GM11168 (cell line): Measurements from ENCODE around the gene TCERG1L.
"Not testable (repeated sequence)": the region's sequence is repeated elsewhere in the genome, so short reads cannot be mapped to it uniquely, and the experiment has no call there.

Experiments
- in situ Hi-C: fragments of 300-500 bp; cut with MboI; formaldehyde crosslinking; loops from one replicate; pipeline ENCODE4 v1.12.0; 2022; ENCODE audit warnings: low sequenced_read_pairs; ENCODE audit not compliant: unreplicated experiment

The TCERG1L gene

DNA sequence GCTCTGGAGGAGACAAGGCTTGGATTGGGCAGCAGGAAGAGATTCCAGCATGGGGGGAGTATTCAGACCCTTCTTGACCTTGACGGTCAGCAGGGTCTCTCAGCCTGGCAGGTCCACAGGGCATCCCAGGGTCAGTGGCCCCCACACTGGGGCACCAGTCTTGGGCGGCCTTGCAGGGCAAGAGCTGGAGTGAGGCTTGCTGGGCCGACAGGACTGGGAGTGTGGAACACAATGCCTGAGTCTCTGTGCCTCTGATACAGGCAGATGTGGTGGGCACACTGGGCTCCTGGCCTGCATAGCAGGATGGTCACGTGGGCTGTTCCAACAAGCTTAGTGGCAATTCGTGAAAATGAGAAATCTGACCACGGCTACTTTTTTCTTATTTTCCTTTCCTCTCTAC is 229.7 kb downstream of the TCERG1L start:
- in situ Hi-C loops, result no loop called here

DNA sequence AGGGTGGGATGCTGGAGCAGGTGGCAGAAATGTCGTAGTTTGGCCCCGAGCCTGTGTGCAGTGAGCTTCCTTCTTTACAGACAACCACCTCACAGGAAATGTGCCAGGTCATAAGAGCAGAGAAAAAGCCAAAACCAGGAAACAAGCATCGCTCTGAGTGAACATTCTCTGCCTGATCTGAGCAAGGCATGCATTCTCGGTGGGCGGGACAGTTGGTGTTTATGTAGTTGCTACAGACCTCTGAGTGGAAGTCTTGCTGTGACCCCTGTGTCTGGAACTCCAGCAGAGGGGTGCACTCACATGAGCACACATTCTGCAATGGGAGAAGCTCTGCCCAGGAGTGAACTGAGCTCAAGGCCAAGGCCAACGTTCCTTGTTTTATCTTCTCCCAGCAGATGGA is 230.1 kb downstream of the TCERG1L start:
- in situ Hi-C loops, result no loop called here

DNA sequence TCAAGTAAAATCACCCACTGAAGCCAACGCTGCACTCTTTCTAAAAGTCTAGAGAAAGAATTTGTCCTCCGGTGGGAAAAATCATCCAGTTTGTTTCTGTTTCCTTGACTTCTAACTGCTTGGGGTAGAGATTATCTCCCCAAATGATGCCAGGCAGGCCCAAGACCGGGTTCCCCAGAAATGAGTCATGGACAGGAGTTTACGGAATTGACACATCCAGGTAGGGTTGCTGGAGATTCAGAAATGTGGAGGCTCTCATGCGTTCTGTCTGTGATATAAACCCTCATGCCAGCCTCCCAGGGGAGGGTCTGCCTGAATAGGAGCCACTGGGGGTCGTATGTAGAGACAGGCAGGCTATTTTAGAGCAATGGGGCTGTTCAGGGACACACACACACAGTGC is 230.9 kb downstream of the TCERG1L start:
- in situ Hi-C loops, result no loop called here

DNA sequence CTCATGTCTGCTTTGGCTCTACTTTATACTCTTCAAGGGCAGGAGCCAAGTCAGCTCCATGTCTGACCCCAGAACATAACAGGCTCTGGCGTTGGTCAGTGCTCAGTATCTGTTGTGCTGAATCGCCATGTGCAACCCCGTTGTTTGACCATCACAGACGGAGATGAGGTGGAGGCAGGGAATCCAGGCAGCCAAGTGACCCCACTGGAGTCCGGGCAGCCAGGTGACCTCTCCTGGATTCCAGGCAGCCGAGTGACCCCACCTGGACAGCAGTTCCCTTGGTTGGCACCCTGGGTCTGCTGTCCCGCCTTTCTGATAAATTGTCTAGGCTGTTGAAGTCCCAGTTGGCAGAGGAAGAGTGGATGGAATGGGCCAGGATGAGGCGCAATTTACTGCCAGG is 232.2 kb downstream of the TCERG1L start:
- in situ Hi-C loops, result no loop called here

DNA sequence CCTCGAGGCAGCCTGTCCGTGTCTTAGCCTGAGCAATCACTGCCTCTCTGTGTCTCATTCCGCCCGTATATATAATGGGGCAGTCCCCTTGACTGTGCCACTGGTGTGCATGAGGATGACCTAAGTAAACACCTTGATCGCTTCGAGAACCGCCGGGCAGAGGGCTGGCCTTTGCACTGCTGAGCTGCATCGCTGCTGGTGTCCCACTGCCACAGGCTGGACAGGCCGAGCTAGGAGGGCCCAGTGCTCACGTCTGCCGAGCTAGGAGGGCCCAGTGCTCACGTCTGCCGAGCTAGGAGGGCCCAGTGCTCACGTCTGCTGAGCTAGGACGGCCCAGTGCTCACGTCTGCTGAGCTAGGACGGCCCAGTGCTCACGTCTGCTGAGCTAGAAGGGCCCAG is 232.6 kb downstream of the TCERG1L start:
- in situ Hi-C loops, result not testable (repeated sequence)

DNA sequence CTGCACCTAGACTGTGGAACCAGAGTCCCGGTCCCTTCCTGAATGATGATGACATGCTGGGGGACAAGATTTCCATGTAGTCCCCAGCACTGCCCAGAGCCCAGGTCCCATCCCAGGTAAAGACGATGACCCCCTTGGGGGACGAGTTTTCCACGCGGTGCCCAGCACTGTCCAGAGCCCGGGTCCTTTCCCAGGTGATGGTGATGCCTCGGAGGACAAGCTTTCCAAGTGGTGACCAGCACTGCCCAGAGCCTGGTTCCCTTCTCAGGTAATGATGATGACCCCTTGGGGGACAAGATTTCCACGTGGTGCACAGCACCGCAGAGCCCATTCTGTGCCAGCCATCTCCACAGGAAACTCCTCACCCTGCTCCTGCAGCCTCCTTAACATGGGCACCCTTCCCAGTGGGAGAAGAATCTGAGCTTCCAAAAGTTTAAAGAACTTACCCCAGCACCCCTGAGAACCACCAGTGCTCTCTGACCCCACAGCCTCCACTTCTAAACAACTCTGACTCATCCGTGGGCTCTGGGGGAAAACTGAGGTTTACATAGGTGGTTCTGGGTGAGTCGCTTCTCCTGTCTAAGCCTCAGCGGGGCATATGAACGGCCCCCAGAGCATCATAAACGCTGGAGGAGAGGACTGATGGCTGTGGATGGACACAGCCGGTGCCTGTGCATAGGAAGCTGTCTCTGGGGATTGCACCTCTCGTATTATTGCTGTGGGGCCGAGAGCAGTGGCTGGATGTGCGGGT is 233.2 kb downstream of the TCERG1L start:
- in situ Hi-C loops, result no loop called here

DNA sequence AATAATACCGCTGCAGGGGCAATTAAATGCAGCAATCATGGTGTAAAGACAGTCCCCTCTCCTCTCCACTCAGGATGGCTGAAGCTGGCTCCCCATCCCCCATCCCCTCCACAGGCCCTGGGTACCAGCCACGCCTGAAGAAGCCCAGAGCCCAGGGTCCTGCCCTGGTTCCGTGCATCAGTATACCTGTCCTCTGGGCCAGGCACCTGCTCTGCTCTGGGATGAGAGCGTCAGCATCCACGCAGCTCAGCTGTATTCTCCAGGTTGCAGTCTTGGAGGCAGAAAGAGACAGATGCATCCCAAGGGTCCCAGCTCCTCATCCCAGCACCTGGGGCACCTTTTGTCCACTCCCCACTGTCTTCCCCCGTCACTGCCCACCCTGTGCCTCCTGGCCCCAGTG is 233.8 kb downstream of the TCERG1L start:
- in situ Hi-C loops, result no loop called here

DNA sequence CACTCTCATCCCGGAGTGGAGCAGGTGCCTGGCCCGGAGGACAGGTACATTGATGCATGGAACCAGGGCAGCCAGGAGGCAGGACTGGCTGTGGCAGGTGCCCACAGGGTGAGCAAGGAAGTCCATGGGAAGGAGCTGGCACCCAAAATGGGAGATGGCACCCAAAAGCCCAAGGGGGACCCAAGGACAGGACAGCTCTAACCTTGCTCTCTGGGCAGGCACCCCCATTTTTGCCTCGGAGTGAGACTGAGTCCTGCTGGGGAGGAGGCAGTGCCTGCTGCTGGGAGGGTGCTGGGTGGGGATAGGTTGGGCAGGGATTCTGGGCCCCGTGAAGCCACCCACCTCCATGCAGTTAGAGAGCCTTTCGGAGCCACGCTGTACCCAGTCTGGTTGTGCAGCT is 234.5 kb downstream of the TCERG1L start:
- in situ Hi-C loops, result no loop called here

DNA sequence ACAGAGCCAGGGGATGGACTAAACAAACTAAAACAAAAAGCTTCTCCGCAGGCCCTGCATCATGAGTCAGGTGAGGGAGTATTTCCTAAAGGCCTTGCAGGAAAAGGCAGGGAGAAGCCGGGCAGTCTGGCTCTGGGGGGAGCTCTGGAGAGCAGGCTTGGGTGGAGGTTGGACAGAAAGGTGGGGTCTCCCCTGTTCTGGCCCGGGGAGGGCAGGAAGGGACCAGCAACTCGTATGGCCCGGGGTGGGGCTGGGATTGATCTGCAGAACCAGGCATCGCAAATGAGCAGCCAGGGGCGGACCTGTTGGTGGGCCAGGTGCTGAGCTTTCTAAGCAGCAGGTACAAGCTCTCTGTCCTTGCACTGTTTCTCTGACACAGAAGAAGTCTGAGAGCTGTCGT is 235.2 kb downstream of the TCERG1L start:
- in situ Hi-C loops, result no loop called here

DNA sequence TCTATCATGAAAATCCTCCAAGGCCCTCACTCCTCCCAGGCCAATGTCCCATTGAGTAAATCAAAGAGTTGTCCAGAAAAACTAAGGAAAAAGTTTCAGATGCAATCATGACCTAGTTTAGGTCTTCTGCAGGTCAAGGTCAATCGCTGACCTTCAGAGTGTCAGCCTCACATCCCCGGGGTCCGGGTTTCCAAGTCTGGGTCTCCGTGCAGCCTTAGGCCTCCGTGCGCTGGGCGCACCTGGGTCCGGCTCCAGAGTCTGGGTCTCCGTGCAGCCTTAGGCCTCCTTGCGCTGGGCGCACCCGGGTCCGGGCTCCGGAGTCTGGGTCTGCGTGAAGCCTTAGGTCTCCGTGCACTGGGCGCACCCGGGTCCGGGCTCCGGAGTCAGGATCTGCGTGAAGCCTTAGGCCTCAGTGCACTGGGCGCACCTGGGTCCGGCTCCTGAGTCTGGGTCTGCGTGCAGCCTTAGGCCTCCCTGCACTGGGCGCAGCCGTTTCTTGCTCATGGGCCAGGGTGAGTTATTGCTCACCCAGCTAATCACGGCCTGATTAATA is 236.2 kb downstream of the TCERG1L start:
- in situ Hi-C loops, result no loop called here

DNA sequence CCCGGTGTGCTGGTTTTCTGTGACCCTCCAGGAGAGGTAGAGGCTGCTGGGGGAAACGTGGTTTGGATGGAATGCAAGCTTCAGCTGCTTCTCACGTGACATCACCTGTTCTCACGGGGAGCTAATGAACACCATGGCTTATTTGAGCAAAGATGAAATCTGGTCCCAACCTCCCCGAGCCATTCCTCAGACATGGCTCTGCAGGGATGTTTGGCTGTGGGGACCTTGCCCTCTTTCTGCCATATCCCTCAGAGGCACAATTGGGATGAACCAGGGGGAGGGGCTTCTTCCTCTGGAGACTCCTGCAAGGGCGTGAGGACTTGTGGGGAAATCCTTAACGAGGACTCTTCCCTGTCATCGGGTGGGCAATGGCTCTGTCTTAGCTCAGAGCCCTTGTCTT is 236.8 kb downstream of the TCERG1L start:
- in situ Hi-C loops, result no loop called here

DNA sequence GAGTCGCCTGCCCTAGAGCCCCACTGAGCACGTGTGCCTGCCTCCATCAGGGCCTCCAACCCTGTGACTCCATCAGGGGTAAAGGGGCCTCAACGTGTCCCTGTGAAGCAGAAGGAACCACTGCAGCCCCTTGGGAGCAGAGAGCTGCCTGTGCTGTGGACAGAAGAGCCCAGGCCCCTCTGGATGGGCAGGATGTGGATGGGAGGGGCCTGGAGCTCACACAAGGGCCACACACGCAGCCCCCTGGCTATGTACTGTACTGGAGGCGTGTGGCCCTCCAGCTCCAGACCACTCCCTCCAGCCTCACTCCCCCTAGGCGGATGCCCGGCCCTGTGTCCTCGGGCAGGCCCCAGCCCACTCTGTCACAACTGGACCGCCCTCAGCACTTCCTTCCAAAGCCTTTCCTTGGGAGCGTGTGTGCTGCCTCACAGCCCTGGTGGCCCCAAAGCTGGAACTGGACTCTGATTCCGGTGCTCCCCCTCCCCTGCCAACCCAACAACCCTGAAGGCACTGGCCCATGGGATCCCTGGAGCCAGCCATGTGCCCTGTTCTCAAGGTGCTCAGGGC is 238.0 kb downstream of the TCERG1L start:
- in situ Hi-C loops, result no loop called here

DNA sequence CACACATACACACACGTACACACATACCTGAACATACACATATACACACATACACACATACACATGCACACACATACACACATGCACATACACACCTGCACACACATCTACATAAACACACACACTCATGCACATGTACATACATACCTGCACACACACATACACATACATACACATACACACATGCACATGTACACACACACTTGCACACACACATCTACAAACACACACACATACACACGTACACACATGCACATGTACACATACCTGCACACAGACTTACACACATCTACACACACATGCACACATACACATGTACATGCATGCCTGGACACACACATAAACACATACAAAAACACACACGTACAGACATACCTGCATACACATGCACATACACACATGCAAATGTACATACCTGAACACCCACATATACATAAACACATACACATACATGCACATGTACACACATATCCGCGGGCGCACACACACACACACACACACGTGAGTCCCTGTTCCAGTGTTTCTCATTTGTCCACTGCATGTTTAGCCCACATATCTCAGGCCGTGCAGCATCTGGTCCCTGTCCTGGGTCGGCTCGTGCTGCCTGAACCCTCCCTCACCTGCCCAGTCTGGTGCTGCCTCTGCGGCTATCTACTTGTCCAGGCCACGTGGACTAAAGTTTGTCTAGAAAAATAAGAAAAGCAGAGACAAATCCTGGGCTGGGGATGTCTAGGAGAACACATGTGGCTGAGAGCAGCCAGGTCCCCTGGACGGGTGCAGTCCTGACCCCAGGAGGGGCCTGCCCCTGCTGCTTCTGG is 238.7 kb downstream of the TCERG1L start:
- in situ Hi-C loops, result no loop called here

DNA sequence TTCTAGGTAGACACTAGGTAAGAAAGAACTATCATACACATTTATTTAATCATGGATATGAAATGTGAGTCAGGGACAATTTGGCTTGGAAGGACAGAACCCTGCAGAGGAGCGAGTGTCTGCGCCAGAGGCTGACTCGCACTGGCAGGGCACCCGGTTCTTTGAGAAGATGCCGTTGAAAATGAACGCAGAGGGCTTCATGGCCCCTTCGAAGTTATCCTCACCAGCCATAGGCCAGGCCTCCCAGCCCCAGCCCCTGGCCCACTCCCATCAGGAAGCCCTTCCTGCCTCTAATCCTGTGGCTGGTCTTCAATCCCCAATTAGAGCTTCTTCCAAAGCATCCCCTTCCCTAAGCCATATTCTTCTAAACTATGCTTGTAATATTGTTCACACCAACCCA is 239.8 kb downstream of the TCERG1L start:
- in situ Hi-C loops, result no loop called here

DNA sequence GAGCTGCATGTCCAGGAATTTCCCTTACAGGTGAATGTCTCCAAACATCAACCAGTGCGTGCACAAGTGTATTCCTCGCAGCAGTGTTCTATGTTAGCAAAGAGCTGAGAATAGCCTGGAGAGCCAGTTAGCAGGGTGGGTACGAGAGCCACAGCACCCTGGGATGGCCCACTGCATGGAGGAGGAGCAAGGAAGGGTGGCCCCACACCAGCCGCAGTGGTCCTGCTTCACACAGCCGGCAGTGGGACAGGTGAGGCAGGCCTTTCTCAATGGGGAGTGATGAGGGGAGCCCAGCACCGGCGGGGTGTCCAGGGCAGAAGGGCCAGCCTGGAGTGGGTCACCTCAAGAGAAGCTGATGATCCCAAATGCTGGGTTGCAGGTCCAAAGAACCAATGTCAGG is 240.7 kb downstream of the TCERG1L start:
- in situ Hi-C loops, result no loop called here

DNA sequence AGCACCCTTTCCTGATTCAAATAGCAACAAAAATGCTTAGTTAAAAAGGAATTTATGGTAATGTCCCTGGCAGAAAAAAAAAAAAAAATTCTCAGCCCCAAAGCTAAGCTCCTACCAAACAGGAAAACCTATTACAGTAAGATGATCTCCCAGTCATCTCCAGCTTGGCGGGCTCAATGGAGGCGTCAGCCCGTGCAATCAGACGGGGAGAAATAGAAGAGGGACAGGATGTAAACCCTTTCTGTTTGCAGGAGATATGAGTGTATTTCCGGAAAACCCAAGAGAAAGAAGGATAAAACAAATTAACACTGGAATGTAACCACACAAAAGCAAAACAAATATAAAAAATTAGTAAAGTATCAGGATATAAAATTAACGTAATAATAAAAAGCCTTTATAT is 242.8 kb downstream of the TCERG1L start:
- in situ Hi-C loops, result no loop called here

DNA sequence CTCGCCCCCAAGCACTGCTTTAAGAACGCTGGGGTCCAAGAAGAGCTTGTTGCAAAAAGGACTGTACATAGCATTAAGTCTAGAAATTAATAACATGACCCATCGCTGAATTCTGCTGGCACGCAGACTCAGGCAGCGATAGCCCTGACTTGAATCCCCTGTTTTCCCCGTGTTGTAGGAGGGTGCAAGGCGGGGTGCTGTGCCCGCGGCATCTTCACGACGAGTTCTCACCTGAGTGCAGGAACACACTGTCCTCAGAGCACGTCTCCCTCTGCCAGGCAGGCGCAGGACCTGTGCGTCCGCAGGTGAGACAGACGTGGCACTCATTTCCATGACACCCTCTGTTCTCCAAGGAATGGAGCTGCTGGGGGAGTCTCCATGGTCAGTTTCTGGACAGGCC is 243.2 kb downstream of the TCERG1L start:
- in situ Hi-C loops, result no loop called here

DNA sequence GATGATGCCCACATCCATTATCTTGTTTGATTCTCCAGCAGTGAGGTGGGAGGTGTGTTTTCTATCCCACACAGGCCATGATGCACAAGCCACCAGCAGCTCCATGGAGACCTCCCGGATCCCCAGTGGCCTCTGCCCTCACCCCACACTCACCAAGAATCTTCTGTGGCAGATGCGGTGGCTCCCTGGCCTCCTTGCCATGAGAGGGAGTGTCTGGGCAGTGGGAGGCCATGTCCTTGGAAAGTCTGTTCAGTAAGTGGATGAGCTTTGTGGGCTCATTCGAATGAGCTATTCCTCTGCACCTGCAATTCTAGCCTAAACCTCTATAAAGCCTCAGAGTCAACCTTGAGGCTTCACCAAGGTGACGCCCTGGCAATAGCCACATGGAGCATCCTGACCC is 243.8 kb downstream of the TCERG1L start:
- in situ Hi-C loops, result no loop called here

DNA sequence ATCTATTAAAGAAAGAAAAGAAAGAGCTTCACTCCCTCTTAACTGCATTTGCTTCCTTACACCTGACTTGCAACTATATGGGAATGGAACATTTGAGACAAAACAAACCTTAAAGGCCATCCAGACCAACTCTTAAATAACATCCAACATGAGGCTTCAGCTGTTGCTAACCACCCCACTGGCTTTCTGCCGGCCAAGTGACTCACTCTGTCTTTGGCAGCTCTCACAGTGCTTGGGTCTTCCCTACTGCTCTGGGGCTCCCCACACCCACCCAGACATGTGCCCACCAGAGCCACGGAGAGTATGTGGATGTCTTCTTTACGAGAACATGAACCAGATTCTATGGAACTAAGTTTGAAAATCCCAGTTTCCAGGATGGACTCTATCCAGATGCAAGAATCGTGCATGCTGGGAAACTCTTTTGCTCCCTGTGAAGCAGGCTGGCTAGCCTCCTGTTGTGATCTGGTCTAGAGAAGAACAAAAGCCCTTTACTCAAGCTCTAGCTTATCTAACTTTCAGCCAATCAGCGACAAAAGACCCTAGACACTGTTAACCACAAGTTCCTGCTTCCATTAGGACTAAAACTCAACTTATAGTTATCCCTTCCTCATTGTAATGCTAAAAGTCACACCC is 245.7 kb downstream of the TCERG1L start:
- in situ Hi-C loops, result no loop called here

DNA sequence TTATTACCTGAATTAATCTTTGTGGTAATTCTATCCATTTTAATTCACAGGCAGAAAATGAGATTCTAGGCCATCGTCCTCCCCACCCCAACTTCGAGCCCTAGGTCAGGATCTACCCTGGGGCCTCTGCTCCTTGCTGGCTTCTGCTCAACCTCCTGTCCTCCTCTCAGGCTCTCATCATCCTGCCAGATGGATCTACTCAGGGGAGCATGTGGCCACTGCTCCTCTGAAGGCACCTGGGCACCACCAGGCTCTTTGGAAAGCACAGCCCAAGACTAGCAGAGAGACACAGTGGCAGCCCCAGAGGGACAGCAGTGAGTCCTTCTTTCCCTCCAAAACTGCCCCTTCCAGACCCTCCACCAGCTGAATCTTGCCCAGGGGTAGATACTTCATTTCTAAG is 248.2 kb downstream of the TCERG1L start:
- in situ Hi-C loops, result no loop called here
